RWPE1 (cell line): Measurements from ENCODE around the gene DRC3.
A peak's percentile ranks its signal among the peaks of the same experiment; 100 is the strongest.

ENCODE experiments used
- CTCF ChIA-PET: fragments of 350-600 bp; sonication (Branson Sonifier 250); formaldehyde crosslinking; extraction: SDS; loops from one replicate; lab custom pipeline; 2021; lab: Yijun Ruan, JAX
- POLR2A ChIA-PET: fragments of 400-600 bp; formaldehyde crosslinking; extraction: SDS; loops from one replicate; lab custom pipeline; 2020; ENCODE audit warnings: antibody characterized with exemption; ENCODE audit not compliant: low non-redundant PET; lab: Yijun Ruan, JAX
- DNase-seq: peaks from one replicate; pipeline ENCODE4 v3.0.0; 2012; ENCODE audit warnings: low spot score
- H3K27ac ChIP-seq: fragments of 450-650 bp; 2 replicates; pipeline ENCODE4 v1.5.1; 2017
- TF ChIP-seq, protein P1 (sequence below): fragments of 450-650 bp; conservative IDR thresholded peaks from 2 replicates; pipeline ENCODE4 v1.5.1; 2017; ENCODE audit warnings: low read depth, mild to moderate bottlenecking

DRC3 gene

DNA sequence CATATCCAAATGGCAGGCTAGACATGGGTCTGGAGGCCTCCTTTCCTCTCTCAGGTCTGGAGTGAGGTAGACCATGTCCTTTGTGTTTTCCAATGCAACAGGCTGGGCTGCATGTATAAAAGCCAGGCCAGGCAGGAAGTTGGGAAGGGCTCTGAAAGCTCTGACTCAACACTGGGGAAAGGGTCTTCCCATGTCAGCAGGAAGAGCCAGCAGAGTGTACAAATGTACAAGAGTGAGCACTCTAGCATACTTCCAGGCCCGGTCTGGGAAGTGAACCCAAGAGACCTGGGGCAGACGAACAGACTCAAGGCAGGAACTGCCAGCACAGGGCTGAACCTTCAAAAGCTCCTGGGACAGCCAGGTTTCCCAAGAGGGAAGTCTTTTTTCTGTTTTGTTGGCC, 59.3 kb downstream of the DRC3 start:
- ChIA-PET CTCF (interaction anchor here (0.6 kb wide), 1 partner anchor 68 kb away, joined by 3 read pairs; no protein-coding TSS in a partner anchor), POLR2A (interaction anchor here (0.7 kb wide), 1 partner anchor 212 kb away, joined by 5 read pairs; no protein-coding TSS in a partner anchor)
- peak overlapping the region; percentile 61 for H3K27ac ChIP-seq
- no peak for DNase-seq
- TF ChIP-seq, protein P1, sequence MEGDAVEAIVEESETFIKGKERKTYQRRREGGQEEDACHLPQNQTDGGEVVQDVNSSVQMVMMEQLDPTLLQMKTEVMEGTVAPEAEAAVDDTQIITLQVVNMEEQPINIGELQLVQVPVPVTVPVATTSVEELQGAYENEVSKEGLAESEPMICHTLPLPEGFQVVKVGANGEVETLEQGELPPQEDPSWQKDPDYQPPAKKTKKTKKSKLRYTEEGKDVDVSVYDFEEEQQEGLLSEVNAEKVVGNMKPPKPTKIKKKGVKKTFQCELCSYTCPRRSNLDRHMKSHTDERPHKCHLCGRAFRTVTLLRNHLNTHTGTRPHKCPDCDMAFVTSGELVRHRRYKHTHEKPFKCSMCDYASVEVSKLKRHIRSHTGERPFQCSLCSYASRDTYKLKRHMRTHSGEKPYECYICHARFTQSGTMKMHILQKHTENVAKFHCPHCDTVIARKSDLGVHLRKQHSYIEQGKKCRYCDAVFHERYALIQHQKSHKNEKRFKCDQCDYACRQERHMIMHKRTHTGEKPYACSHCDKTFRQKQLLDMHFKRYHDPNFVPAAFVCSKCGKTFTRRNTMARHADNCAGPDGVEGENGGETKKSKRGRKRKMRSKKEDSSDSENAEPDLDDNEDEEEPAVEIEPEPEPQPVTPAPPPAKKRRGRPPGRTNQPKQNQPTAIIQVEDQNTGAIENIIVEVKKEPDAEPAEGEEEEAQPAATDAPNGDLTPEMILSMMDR: no peak

DNA sequence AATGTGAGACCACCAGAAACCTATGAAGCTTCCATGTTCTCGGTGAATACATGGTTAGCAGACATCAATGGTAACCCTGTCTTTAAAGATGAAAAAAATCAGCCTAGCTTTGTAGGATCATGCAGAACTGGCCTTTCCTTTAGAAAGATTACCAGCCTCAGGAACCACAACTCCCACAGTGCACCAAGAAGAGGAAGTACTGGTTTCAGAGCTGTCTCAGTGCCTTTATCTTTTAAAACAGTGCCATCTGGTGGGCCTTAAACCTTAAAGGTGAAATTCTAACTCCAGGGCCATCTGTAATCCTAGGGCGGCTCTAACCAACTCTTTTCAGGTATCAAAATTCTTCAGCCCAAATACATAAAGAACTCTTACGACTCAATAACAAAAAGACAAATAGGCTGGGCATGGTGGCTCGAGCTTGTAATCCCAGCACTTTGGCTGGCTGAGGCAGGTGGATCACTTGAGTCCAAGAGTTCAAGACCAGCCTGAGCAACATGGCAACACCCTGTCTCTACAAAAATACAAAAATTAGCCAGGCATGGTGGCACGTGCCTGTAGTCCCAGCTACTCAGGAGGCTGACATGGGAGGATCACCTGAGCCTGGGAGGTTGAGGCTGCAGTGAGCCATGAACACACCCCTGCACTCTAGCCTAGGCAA, 60.9 kb downstream of the DRC3 start:
- CTCF ChIA-PET: interaction anchor here (0.6 to 2.0 kb wide), 10 partner anchors 9 to 278 kb away, joined by 3 to 17 read pairs (median 4); partner anchors contain the start of gene DRC3
- TF ChIP-seq, protein P1: peak; percentile 48
- peak; percentile 76 for DNase-seq
- POLR2A ChIA-PET: no interaction called here
- peak overlapping the region; percentile 33; the same call in 1 of the 2 replicates for H3K27ac ChIP-seq

DNA sequence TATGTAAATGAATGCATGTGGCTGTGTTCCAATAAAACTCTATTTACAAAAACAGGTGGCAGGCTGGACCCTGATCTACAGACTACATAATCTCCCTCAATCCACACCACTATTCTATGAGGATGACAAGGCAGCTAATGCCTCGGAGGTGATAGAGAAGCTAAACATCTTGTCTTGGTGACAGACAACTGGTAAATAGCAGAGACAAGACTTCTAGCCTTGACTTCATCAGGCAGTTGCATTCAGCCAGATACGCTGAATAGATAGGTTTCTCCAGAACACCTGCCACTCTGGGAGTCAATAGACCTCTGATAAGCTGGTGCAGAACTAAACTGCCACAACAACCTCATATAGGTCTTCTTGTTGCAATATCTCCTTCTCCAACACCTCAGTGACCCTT, 63.0 kb downstream of the DRC3 start:
- POLR2A ChIA-PET: no interaction called here
- TF ChIP-seq, protein P1: no peak
- CTCF ChIA-PET: interaction anchor here (0.5 kb wide), 1 partner anchor 224 kb away, joined by 3 read pairs; no protein-coding TSS in a partner anchor
- no peak overlapping the region for H3K27ac ChIP-seq
- no peak for DNase-seq

DNA sequence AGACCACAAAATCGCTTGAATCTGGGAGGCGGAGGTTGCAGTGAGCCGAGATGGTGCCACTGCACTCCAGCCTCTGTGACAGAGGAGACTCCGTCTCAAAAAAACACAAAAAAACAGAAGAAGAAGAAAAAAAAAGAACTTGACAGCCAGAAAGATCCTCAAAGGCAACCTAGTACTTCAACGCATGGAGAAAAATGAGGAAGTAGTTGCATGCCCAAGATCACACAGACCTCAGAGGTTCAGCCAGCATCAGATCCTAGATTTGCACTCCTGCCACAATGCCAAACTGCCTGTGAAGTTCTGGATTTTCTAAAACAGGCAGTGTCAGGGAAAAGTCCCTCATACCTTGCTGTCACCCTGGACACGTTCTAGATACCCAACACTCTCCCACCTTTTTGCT, 64.8 kb downstream of the DRC3 start:
- CTCF ChIA-PET: no interaction called here
- no peak for DNase-seq

DNA sequence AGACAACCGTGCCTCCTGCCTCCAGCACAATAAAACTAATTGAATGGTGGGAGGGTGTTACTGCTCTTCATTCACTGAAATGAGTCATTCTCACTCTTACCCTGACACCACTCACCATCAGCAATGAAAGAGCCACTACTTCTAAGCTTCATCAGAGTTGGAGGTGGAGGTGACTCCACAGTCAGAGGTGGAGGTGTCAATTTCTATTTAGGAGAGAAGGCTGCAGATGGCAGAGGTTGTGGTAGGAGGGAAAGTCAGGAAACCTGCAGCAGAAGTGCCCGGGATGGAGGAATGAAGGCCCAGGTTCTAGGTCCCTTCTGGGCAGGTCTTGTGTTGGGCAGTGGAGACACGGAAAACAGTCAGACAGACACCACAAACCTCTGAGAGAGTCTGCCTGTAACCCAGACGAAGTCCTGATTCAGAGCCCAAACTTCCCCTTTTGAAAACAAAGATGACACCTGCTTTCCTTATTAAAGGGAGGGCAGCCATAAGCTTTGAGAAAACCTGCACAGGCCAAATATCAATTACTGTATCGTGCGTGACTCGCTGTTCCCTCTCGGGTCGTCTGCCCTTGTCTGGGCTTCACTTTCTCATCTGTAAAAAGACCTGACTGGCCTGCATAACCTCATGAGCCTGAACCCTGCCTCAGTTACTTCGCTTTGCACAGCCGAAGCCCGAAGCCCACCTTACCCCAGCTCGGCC, 65.6 kb downstream of the DRC3 start:
- H3K27ac ChIP-seq: peak overlapping the region; percentile 79
- DNase-seq: peak; percentile 42
- ChIA-PET CTCF (interaction anchor here (1.1 kb wide), 1 partner anchor 148 kb away, joined by 3 read pairs; no protein-coding TSS in a partner anchor), POLR2A (no interaction called here)
- TF ChIP-seq, protein P1: no peak

More for the DNA sequence above, 64.8 kb downstream of the DRC3 start:
- POLR2A ChIA-PET: no interaction called here
- no peak overlapping the region for H3K27ac ChIP-seq
- TF ChIP-seq, protein P1: no peak

DNA sequence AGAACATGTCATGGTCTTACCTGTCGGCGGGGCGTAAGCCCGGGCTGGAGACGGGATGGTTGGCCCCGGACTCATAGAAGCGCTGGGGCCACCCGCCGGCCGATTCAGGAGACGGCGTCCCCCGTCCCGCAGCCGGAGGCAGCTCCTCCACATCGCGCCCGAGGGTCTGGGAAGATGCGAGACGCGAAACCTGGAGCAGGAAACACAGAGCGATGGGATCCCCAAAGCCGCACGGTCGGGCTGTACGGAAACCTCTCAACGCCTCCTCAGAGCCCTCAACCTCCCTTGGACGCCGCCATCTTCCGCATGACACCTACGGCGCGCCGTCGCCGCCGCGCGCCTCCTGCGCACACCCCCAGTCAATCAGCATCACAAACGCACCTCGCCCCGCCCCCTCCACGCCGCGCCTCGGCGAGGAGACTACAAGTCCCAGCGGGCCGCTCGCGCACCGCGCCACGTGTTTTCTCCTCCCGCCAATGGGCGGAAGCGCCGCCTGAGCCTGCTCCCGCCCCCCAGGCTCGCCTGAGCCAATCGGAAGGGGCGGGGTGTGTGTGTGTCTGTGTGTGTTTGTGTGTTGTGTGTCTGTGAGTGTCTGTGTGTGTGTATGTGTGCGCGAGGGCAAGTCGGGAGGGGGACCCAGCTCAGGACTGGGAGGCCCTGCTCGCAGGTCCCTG, 66.3 kb downstream of the DRC3 start, which contains the start of the genes ATPAF2 and GID4:
TSS of gene ATPAF2 (minus strand) at position 308 of the 674 bp plus-strand sequence. CDS start at position 153, 155 bp downstream.
TSS of gene GID4 (plus strand) at position 548 of the 674 bp plus-strand sequence. CDS start at position 605, 57 bp downstream.
- ChIA-PET CTCF (interaction anchor here (1.1 kb wide), 1 partner anchor 148 kb away, joined by 3 read pairs; no protein-coding TSS in a partner anchor), POLR2A (no interaction called here)
- TF ChIP-seq, protein P1: peak; percentile 12; the same call in 1 of the 2 replicates
- DNase-seq: peak; percentile 98
- H3K27ac ChIP-seq: peak within 1 kb of the TSS; percentile 79
